Neural crest cell (in vitro differentiated cells): ENCODE data around the gene GTF2IRD1. TPM values are rescaled to one million over a fixed set of nuclear protein-coding genes. Genes with fewer than 3 reads are reported as not detected.
A peak's percentile ranks its signal among the peaks of the same experiment; 100 is the strongest.

Experiments
- DNase-seq: peaks from one replicate; pipeline ENCODE4 v3.0.0; 2021; ENCODE audit warnings: low read depth, mixed read lengths, low spot score
- H3K27ac Mint-ChIP-seq: one replicate; pipeline ENCODE4 v1.8.0; 2021; ENCODE audit warnings: mild to moderate bottlenecking, mixed read lengths; ENCODE audit not compliant: unreplicated experiment
- H3K27me3 Mint-ChIP-seq: 2 replicates; pipeline ENCODE4 v1.8.0; 2021; ENCODE audit warnings: low read depth, mild to moderate bottlenecking, mixed read lengths
- H3K36me3 Mint-ChIP-seq: 2 replicates; pipeline ENCODE4 v1.8.0; 2021; ENCODE audit warnings: low read depth, mild to moderate bottlenecking, mixed read lengths
- H3K4me1 Mint-ChIP-seq: 2 replicates; pipeline ENCODE4 v1.8.0; 2021; ENCODE audit warnings: mixed read lengths
- H3K4me3 Mint-ChIP-seq: one replicate; pipeline ENCODE4 v1.8.0; 2021; ENCODE audit warnings: mild to moderate bottlenecking, mixed read lengths
- H3K9me3 Mint-ChIP-seq: 2 replicates; pipeline ENCODE4 v1.8.0; 2021; ENCODE audit warnings: mixed read lengths
- CTCF ChIP-seq: fragments of 200-600 bp; sonication (generic); conservative IDR thresholded peaks from 2 replicates; pipeline ENCODE4 v1.5.0; 2021; ENCODE audit warnings: antibody characterized with exemption, mild to moderate bottlenecking
- total RNA-seq: library from RNA; stranded (reverse); gene quantifications from 2 replicates; pipeline ENCODE4 v1.2.1, GENCODE V29; 2021

GTF2IRD1 gene
- total RNA-seq, 1 donor from 2014 or later, result 50.1 TPM

GRCh38 chr7:74573512-74573911 is 119.8 kb downstream of the GTF2IRD1 start:
- Mint-ChIP-seq H3K4me3 (no peak overlapping the region), H3K36me3 (peaks cover 4% of the 10 kb centered on the region), H3K27ac (no peak overlapping the region), H3K4me1 (peaks cover 11% of the 10 kb centered on the region), H3K27me3 (no peaks in the 10 kb centered on the region), H3K9me3 (no peaks in the 10 kb centered on the region)
- no peak for DNase-seq
- TF ChIP-seq CTCF, result no peak

- TF ChIP-seq CTCF, result no peak
- Mint-ChIP-seq H3K27ac (peak overlapping the region; percentile 76), H3K4me1 (peaks cover 6% of the 10 kb centered on the region), H3K4me3 (no peak overlapping the region), H3K27me3 (no peaks in the 10 kb centered on the region), H3K9me3 (no peaks in the 10 kb centered on the region), H3K36me3 (peaks cover 4% of the 10 kb centered on the region)
- no peak for DNase-seq
These were observed 121.5 kb downstream of the GTF2IRD1 start for GRCh38 chr7:74575083-74575784.

- H3K36me3 Mint-ChIP-seq, result peaks cover 4% of the 10 kb centered on the region
- H3K27ac Mint-ChIP-seq, result no peak overlapping the region
- no peak for TF ChIP-seq CTCF
- no peak overlapping the region for H3K4me3 Mint-ChIP-seq
- H3K9me3 Mint-ChIP-seq, result no peaks in the 10 kb centered on the region
- DNase-seq, result no peak
- no peaks in the 10 kb centered on the region for H3K27me3 Mint-ChIP-seq
- peaks cover 7% of the 10 kb centered on the region for H3K4me1 Mint-ChIP-seq
These were observed 122.1 kb downstream of the GTF2IRD1 start for GRCh38 chr7:74575811-74576210.

- Mint-ChIP-seq H3K27me3 (no peaks in the 10 kb centered on the region), H3K9me3 (no peaks in the 10 kb centered on the region), H3K27ac (no peak overlapping the region), H3K4me1 (peaks cover 4% of the 10 kb centered on the region), H3K4me3 (no peak overlapping the region), H3K36me3 (peaks cover 4% of the 10 kb centered on the region)
- TF ChIP-seq CTCF, result no peak
- DNase-seq, result no peak
These were observed 126.3 kb downstream of the GTF2IRD1 start for GRCh38 chr7:74579800-74580685.

- Mint-ChIP-seq H3K27ac (no peak overlapping the region), H3K36me3 (no peaks in the 10 kb centered on the region), H3K27me3 (no peaks in the 10 kb centered on the region), H3K9me3 (no peaks in the 10 kb centered on the region), H3K4me3 (no peak overlapping the region), H3K4me1 (peaks cover 14% of the 10 kb centered on the region)
- DNase-seq, result no peak
- TF ChIP-seq CTCF, result no peak
These were observed 128.3 kb downstream of the GTF2IRD1 start for GRCh38 chr7:74581916-74582440.
